GM19043 (cell line): ENCODE data around the gene KIF21B.
A peak's percentile ranks its signal among the peaks of the same experiment; 100 is the strongest.

Source experiments
- ATAC-seq: cut with Tn5 transposase; IDR thresholded peaks from one replicate; pipeline ENCODE4 v1.9.1; 2021; ENCODE audit warnings: low read depth; ENCODE audit not compliant: unreplicated experiment

Gene KIF21B

GRCh38 chr1:201023517-201023902 is at the start of gene KIF21B:
TSS of gene KIF21B (minus strand) at chr1:201023714. CDS start at chr1:201023383, 331 bp downstream.
- peak; percentile 49 for ATAC-seq

- ATAC-seq = no peak
Measured at GRCh38 chr1:201072922-201073321, 49.4 kb upstream of the KIF21B start.

GRCh38 chr1:201072149-201072548 is 48.6 kb upstream of the KIF21B start:
- ATAC-seq = no peak

GRCh38 chr1:201069636-201070035 is 46.1 kb upstream of the KIF21B start:
- no peak for ATAC-seq

GRCh38 chr1:201068976-201069375 is 45.5 kb upstream of the KIF21B start:
- no peak for ATAC-seq

- ATAC-seq = no peak
Measured at GRCh38 chr1:201066986-201067385, 43.5 kb upstream of the KIF21B start.

GRCh38 chr1:201065686-201066085 is 42.2 kb upstream of the KIF21B start:
- ATAC-seq = no peak

GRCh38 chr1:201064806-201065205 is 41.3 kb upstream of the KIF21B start:
- no peak for ATAC-seq

- ATAC-seq = no peak
Measured at GRCh38 chr1:201063145-201063544, 39.6 kb upstream of the KIF21B start.

GRCh38 chr1:201062511-201063091 is 39.1 kb upstream of the KIF21B start:
- ATAC-seq = no peak

- no peak for ATAC-seq
Measured at GRCh38 chr1:201061886-201062285, 38.4 kb upstream of the KIF21B start.

GRCh38 chr1:201061049-201061448 is 37.5 kb upstream of the KIF21B start:
- ATAC-seq = no peak

GRCh38 chr1:201060586-201060985 is 37.1 kb upstream of the KIF21B start:
- ATAC-seq = no peak

- ATAC-seq = no peak
Measured at GRCh38 chr1:201059871-201060555, 36.5 kb upstream of the KIF21B start.

- no peak for ATAC-seq
Measured at GRCh38 chr1:201059401-201059800, 35.9 kb upstream of the KIF21B start.

GRCh38 chr1:201054091-201054543 is 30.6 kb upstream of the KIF21B start:
- ATAC-seq = no peak

GRCh38 chr1:201053155-201053860 is 29.8 kb upstream of the KIF21B start:
- ATAC-seq = no peak

GRCh38 chr1:201051399-201051798 is 27.9 kb upstream of the KIF21B start:
- no peak for ATAC-seq

GRCh38 chr1:201050515-201051277 is 27.2 kb upstream of the KIF21B start:
- ATAC-seq = no peak

- ATAC-seq = no peak
Measured at GRCh38 chr1:201049248-201049831, 25.8 kb upstream of the KIF21B start.

- ATAC-seq = no peak
Measured at GRCh38 chr1:201048521-201048920, 25.0 kb upstream of the KIF21B start.
